Uterus (tissue), 4 donors: ENCODE data around the gene OR2T35. TPM values are rescaled to one million over a fixed set of nuclear protein-coding genes. Genes with fewer than 3 reads are reported as not detected.

ENCODE experiments used
- DNase-seq, 2 donors: peaks; one replicate each; pipeline ENCODE4 v3.0.0-alpha.2; 2019 to 2020
- H3K27ac ChIP-seq, 2 donors: fragments of 200-600 bp; sonication (generic); 1 replicate in 1 of 2; 2 replicates in 1 of 2; pipeline ENCODE4 v1.5.1; 2016 to 2018
- H3K27me3 ChIP-seq, 2 donors: fragments of 200-600 bp; sonication (generic); one replicate each; pipeline ENCODE4 v1.5.1; 2018 to 2019; ENCODE audit warnings: control low read depth in 1 of 2
- H3K36me3 ChIP-seq, 2 donors: fragments of 200-600 bp; sonication (generic); one replicate each; pipeline ENCODE4 v1.5.1; 2019; ENCODE audit warnings: control low read depth in 1 of 2
- H3K4me1 ChIP-seq, 2 donors: fragments of 200-600 bp; sonication (generic); one replicate each; pipeline ENCODE4 v1.5.1; 2018 to 2019; ENCODE audit warnings: control low read depth in 1 of 2
- H3K4me3 ChIP-seq, 2 donors: fragments of 200-600 bp; sonication (generic); 1 replicate in 1 of 2; 2 replicates in 1 of 2; pipeline ENCODE4 v1.5.1; 2018 to 2019; ENCODE audit warnings: mild to moderate bottlenecking in 1 of 2
- H3K9me3 ChIP-seq, 2 donors: fragments of 200-600 bp; sonication (generic); one replicate each; pipeline ENCODE4 v1.5.1; 2019; ENCODE audit warnings: control low read depth in 1 of 2
- CTCF ChIP-seq, 4 experiments: fragments of 200-600 bp in 2 of 4; fragments of 450-650 bp in 2 of 4; sonication (generic) in 2 of 4; IDR thresholded peaks; one replicate each; pipeline ENCODE4 v1.5.1; 2016 to 2019; ENCODE audit warnings: antibody characterized with exemption in 4 of 4, mild to moderate bottlenecking in 2 of 4, moderate library complexity in 1 of 4
- POLR2A ChIP-seq, 2 donors: fragments of 450-650 bp; IDR thresholded peaks; one replicate each; pipeline ENCODE4 v1.6.1; 2016; ENCODE audit warnings: antibody characterized with exemption in 2 of 2, mild to moderate bottlenecking in 1 of 2, moderate library complexity in 1 of 2
- intact Hi-C: fragments of 100-400 bp; cut with DNase I; formaldehyde crosslinking; loops from one replicate; pipeline ENCODE4 v1.15.1; 2023; ENCODE audit warnings: low total_unique reads
- total RNA-seq, 4 donors: library from RNA; depleted of rRNA in 3 of 4; stranded (reverse); fragments of >200 nt in 3 of 4; gene quantifications; one replicate each; pipeline versions ENCODE4 v1.1.0 to v1.2.4, GENCODE V29; 2014 to 2023
- donor health status: DM: yes; HTN: yes; CAD: no.

Gene OR2T35
- total RNA-seq, 4 donors from 2014 or later, result not detected

GRCh38 chr1:248610301-248610700, 34.8 kb downstream of the OR2T35 start:
- Histone ChIP-seq H3K27ac (no peak overlapping the region), H3K9me3 (no peaks in the 10 kb centered on the region), H3K27me3 (no peaks in the 10 kb centered on the region), H3K36me3 (no peaks in the 10 kb centered on the region), H3K4me3 (no peak overlapping the region), H3K4me1 (no peaks in the 10 kb centered on the region)
- intact Hi-C loops, result no loop called here
- DNase-seq, result no peak
- TF ChIP-seq POLR2A (IDR thresholded peaks at IDR 0.05), result no peak
- no peak for TF ChIP-seq CTCF (IDR thresholded peaks at IDR 0.05)

GRCh38 chr1:248599396-248599795, 45.7 kb downstream of the OR2T35 start:
- intact Hi-C loops, result no loop called here
- no peaks in the 10 kb centered on the region for H3K4me1 ChIP-seq
- no peak overlapping the region for H3K4me3 ChIP-seq
- DNase-seq, result no peak
- H3K27me3 ChIP-seq, result no peaks in the 10 kb centered on the region
- H3K27ac ChIP-seq, result no peak overlapping the region
- H3K36me3 ChIP-seq, result no peaks in the 10 kb centered on the region
- TF ChIP-seq POLR2A (IDR thresholded peaks at IDR 0.05) (no peak), CTCF (IDR thresholded peaks at IDR 0.05) (no peak)
- no peaks in the 10 kb centered on the region for H3K9me3 ChIP-seq

GRCh38 chr1:248597589-248597988, 47.5 kb downstream of the OR2T35 start, which contains the start of gene OR2T10:
Gene OR2T10 (minus strand): TSS chr1:248597700. CDS start chr1:248593768, 3,932 bp downstream.
- no peak for DNase-seq
- Histone ChIP-seq H3K4me1 (no peaks in the 10 kb centered on the region), H3K27ac (no peak within 1 kb of the TSS), H3K4me3 (no peak within 1 kb of the TSS), H3K36me3 (no peaks in the 10 kb centered on the region), H3K27me3 (no peaks in the 10 kb centered on the region), H3K9me3 (no peaks in the 10 kb centered on the region)
- TF ChIP-seq CTCF (IDR thresholded peaks at IDR 0.05) (no peak), POLR2A (IDR thresholded peaks at IDR 0.05) (no peak)
- intact Hi-C loops, result no loop called here

- Histone ChIP-seq H3K9me3 (no peaks in the 10 kb centered on the region), H3K27ac (no peak overlapping the region), H3K4me3 (no peak overlapping the region), H3K36me3 (no peaks in the 10 kb centered on the region), H3K4me1 (no peaks in the 10 kb centered on the region), H3K27me3 (no peaks in the 10 kb centered on the region)
- TF ChIP-seq CTCF (IDR thresholded peaks at IDR 0.05) (no peak), POLR2A (IDR thresholded peaks at IDR 0.05) (no peak)
- DNase-seq, result no peak
- intact Hi-C loops, result no loop called here
Measured at GRCh38 chr1:248596615-248597014, 48.5 kb downstream of the OR2T35 start.

GRCh38 chr1:248593226-248593625, 51.9 kb downstream of the OR2T35 start:
- TF ChIP-seq CTCF (IDR thresholded peaks at IDR 0.05) (no peak), POLR2A (IDR thresholded peaks at IDR 0.05) (no peak)
- intact Hi-C loops, result no loop called here
- DNase-seq, result no peak
- H3K9me3 ChIP-seq, result no peaks in the 10 kb centered on the region
- H3K4me3 ChIP-seq, result no peak overlapping the region
- H3K27ac ChIP-seq, result no peak overlapping the region
- H3K27me3 ChIP-seq, result no peaks in the 10 kb centered on the region
- H3K4me1 ChIP-seq, result no peaks in the 10 kb centered on the region
- H3K36me3 ChIP-seq, result no peaks in the 10 kb centered on the region
